Epithelial cell of esophagus (primary cell): ENCODE data around the gene FBXL14.

Experiments used
- DNase-seq: peaks from one replicate; pipeline ENCODE4 v3.0.0; 2010; ENCODE audit warnings: low read depth
- H3K4me3 ChIP-seq: 2 replicates; pipeline ENCODE4 v1.5.1; 2011; ENCODE audit warnings: mild to moderate bottlenecking, low read length, control low read depth
- TF ChIP-seq, protein P1 (sequence below): IDR thresholded peaks from 2 replicates; pipeline ENCODE4 v1.5.1; 2011; ENCODE audit warnings: low read depth, mild to moderate bottlenecking, low read length, control low read depth, inconsistent platforms; ENCODE audit not compliant: insufficient read depth; ENCODE audit errors: missing control alignments

Gene FBXL14

GRCh38 chr12:1579651-1580435 lies 14.5 kb downstream of the FBXL14 start:
- TF ChIP-seq, protein P1, sequence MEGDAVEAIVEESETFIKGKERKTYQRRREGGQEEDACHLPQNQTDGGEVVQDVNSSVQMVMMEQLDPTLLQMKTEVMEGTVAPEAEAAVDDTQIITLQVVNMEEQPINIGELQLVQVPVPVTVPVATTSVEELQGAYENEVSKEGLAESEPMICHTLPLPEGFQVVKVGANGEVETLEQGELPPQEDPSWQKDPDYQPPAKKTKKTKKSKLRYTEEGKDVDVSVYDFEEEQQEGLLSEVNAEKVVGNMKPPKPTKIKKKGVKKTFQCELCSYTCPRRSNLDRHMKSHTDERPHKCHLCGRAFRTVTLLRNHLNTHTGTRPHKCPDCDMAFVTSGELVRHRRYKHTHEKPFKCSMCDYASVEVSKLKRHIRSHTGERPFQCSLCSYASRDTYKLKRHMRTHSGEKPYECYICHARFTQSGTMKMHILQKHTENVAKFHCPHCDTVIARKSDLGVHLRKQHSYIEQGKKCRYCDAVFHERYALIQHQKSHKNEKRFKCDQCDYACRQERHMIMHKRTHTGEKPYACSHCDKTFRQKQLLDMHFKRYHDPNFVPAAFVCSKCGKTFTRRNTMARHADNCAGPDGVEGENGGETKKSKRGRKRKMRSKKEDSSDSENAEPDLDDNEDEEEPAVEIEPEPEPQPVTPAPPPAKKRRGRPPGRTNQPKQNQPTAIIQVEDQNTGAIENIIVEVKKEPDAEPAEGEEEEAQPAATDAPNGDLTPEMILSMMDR: no peak
- no peak for DNase-seq
- H3K4me3 ChIP-seq: no peak overlapping the region

DNA sequence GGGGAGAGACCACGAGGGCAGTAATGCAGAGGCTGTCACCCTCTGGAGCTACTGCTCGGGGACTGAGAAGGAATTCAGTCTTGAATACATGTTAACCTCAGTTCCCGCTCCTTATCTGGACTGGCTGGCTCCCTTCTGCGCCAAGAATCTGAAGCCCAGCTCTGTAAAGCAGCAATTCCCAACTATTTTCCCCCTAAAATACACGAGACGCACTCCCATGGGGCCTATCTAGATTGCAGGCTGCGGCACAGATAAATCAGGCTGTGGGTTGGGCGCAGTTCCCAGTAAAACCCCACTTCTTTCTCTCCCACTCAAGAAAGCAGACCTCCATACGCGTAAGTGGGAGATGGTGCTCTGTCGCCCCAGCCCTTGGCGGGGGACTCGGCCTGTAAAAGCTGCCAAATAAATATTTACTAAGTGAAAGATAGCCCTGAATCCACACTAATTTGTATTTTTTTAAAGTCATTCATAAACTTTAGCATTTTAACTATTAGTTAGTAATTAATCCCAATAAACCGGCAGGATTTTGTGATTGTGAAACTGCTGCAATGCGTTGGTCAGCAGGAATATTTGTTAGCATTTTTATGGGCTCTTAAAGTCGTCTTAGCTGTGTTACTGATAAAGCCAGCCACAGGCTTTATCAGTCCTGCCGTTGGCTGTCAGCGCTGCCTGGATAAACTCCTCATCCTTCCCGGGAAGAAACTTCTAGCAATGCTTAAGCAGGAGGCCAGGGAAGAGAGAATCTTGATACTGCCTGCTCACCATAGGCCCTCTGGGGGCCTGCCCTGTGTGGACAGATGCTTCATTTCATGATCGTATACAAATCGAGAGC lies 17.8 kb downstream of the FBXL14 start:
- no peak overlapping the region for H3K4me3 ChIP-seq
- DNase-seq: no peak

DNA sequence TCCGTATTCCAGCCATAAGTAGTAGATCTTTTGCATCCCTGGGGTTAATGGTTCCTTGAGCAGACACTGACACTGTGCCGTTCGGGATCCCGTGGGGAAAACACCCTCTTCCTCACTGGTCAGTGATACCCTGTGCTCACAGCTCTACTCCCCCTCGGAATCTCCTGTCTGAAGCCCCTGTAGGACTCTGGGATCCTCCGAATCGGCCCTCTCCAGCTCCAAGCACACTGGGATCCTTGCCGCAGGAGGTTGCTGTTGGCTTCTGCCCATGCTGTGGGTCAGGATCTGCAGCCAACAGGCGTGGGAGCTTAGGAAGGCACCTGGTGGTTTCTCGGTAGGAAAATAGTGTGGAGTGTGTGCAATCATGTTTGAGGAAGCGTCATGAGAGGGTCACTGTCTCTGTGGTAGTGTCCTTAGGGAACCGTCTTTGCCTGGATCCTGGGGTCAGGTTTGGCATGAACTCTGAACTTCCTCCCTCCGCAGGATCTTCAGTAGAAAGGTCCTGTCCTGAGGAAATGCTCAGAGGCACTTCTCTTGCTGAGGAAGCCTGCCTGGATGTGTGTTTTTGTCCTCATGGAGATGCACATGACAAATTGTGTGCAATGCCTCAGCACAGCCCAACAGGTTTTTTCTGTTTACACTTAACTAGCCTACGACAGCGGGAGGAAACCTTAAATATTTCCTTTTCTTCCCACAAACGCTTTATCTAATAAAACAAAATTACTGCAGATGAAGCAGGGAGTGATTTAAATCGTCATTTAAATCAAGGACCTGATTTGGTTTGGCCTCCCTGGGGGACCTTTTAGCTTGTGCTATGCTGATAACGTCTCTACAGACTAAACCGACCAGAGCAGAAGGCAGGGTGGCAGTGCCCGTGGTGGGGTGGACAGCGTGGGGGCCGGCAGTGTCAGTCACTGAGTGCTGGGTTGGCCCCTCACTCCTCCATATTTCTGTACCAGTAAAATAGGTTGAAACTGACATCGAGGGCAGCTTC lies 18.7 kb downstream of the FBXL14 start:
- TF ChIP-seq, protein P1: no peak
- DNase-seq: peak; percentile 51
- H3K4me3 ChIP-seq: no peak overlapping the region

More for the DNA sequence above, 17.8 kb downstream of the FBXL14 start:
- TF ChIP-seq, protein P1: no peak

GRCh38 chr12:1574865-1575259 lies 19.5 kb downstream of the FBXL14 start:
- TF ChIP-seq, protein P1: no peak
- DNase-seq: no peak
- H3K4me3 ChIP-seq: no peak overlapping the region

DNA sequence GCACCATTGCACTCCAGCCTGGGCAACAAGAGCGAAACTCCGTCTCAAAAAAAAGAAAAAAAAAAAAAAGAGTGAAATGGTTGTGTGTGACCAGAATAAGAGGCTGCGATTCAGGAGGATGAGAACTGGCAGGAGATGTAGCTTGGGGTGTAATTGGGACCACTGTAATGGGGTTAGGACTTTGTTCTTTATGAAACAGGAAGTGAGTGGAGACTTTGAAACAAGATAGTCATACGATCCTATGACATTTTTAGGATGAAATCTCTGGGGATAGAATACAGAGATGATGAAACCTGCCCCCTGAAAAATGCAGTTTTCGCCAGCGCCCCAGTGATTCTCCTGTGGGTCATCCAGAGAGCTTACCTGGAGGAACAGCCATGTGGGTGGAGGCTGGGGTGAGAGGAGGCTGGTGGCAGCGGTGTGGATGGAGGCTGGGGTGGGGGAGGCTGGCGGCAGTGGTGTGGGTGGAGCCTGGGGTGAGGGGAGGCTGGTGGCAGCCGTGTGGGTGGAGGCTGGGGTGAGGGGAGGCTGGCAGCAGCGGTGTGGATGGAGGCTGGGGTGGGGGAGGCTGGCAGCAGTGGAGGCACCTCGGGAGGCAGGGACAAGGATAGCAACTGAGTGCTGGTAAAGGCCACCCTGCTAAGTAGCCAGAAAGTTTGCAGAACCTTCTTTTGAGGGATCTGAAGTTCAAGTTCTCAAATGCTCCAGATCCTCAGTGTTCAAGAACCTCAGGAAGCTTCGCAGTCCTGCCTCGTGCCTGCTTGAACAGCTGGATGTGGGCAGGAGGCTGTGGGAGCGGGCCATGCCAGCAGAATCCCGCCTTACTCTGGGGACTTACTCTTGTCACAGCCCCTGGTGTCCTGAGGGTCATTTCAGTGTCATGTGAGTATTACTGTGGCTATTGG lies 20.2 kb downstream of the FBXL14 start:
- H3K4me3 ChIP-seq: no peak overlapping the region
- no peak for DNase-seq
- TF ChIP-seq, protein P1: no peak

GRCh38 chr12:1572731-1573130 lies 21.6 kb downstream of the FBXL14 start:
- TF ChIP-seq, protein P1: no peak
- no peak for DNase-seq
- no peak overlapping the region for H3K4me3 ChIP-seq
